Tibial nerve (tissue), 3 donors: Measurements from ENCODE around the gene HIC2.
"Not testable (repeated sequence)": the region's sequence is repeated elsewhere in the genome, so short reads cannot be mapped to it uniquely, and the experiment has no call there.

Source experiments
- POLR2A ChIP-seq, 2 donors: fragments of 450-650 bp; IDR thresholded peaks; one replicate each; pipeline ENCODE4 v1.6.1; 2017; ENCODE audit warnings: antibody characterized with exemption in 2 of 2, mild to moderate bottlenecking in 2 of 2, moderate library complexity in 2 of 2
- TF ChIP-seq, protein P1 (sequence below), 5 experiments: fragments of 200-600 bp in 3 of 5; fragments of 450-650 bp in 2 of 5; sonication (generic) in 3 of 5; IDR thresholded peaks; one replicate each; pipeline ENCODE4 v1.5.1; 2016 to 2019; ENCODE audit warnings: antibody characterized with exemption in 5 of 5, mild to moderate bottlenecking in 3 of 5, moderate library complexity in 2 of 5

DNA sequence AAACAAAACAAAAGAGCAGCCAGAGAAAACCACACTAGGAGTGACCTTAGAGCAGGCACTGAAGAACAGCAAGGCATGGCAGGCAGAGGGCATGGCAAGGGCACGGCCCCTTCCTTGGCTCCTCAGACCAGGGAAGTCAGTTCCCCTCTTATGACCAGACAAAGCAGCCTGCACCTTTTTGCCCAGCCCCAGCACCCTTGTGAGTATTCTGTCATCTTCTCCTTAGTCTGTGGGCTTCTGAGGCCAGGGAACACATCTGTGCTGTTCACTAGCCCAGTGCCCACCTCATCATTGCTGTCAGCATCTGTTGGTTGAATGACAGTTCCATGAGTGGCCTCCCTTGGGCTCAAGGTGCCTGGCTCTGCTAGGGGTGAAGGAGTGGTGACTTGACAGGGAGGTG is 10.0 kb upstream of the HIC2 start:
- TF ChIP-seq POLR2A (IDR thresholded peaks at IDR 0.05): not testable (repeated sequence)
- TF ChIP-seq, protein P1, sequence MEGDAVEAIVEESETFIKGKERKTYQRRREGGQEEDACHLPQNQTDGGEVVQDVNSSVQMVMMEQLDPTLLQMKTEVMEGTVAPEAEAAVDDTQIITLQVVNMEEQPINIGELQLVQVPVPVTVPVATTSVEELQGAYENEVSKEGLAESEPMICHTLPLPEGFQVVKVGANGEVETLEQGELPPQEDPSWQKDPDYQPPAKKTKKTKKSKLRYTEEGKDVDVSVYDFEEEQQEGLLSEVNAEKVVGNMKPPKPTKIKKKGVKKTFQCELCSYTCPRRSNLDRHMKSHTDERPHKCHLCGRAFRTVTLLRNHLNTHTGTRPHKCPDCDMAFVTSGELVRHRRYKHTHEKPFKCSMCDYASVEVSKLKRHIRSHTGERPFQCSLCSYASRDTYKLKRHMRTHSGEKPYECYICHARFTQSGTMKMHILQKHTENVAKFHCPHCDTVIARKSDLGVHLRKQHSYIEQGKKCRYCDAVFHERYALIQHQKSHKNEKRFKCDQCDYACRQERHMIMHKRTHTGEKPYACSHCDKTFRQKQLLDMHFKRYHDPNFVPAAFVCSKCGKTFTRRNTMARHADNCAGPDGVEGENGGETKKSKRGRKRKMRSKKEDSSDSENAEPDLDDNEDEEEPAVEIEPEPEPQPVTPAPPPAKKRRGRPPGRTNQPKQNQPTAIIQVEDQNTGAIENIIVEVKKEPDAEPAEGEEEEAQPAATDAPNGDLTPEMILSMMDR (IDR thresholded peaks at IDR 0.05): not testable (repeated sequence)
